Fibroblast of lung (primary cell): ENCODE measurements around the gene ESRRA. TPM values are rescaled to one million over a fixed set of nuclear protein-coding genes. Genes with fewer than 3 reads are reported as not detected.

Experiments used
- DNase-seq, 2 donors: peaks; one replicate each; pipeline versions ENCODE4 v3.0.0 to v3.0.0-alpha.2; 2010; ENCODE audit warnings: low read depth in 2 of 2
- H2AFZ ChIP-seq: 2 replicates; pipeline ENCODE4 v1.5.1; 2012; ENCODE audit warnings: low read length, control low read depth, inconsistent platforms
- H3K27ac ChIP-seq: 2 replicates; pipeline ENCODE4 v1.5.1; 2011; ENCODE audit warnings: low read length, control low read depth; ENCODE audit not compliant: insufficient read depth
- H3K27me3 ChIP-seq: 2 replicates; pipeline ENCODE4 v1.5.1; 2011; ENCODE audit warnings: mild to moderate bottlenecking, low read length; ENCODE audit not compliant: control insufficient read depth, insufficient read depth
- H3K36me3 ChIP-seq: 2 replicates; pipeline ENCODE4 v1.5.1; 2011; ENCODE audit warnings: low read length; ENCODE audit not compliant: control insufficient read depth, insufficient read depth
- H3K4me1 ChIP-seq: 2 replicates; pipeline ENCODE4 v1.5.1; 2011; ENCODE audit warnings: low read length; ENCODE audit not compliant: control insufficient read depth, insufficient read depth; ENCODE audit errors: extremely low read depth
- H3K4me2 ChIP-seq: 2 replicates; pipeline ENCODE4 v1.5.1; 2011; ENCODE audit warnings: low read length, control low read depth; ENCODE audit not compliant: insufficient read depth; ENCODE audit errors: extremely low read depth
- H3K4me3 ChIP-seq, 4 experiments: fragments of 200-600 bp in 1 of 4; sonication (generic) in 1 of 4; replicated peaks in 1 of 4; 2 replicates each; pipeline ENCODE4 v1.5.1; 2011 to 2016; ENCODE audit warnings: low read length in 4 of 4, low read depth in 3 of 4, mild to moderate bottlenecking in 3 of 4, control low read depth in 2 of 4, inconsistent platforms in 1 of 4, mixed read lengths in 1 of 4; ENCODE audit not compliant: insufficient read depth in 1 of 4; ENCODE audit errors: control extremely low read depth in 1 of 4
- H3K79me2 ChIP-seq: 2 replicates; pipeline ENCODE4 v1.5.1; 2012; ENCODE audit warnings: mild to moderate bottlenecking, low read length, inconsistent platforms; ENCODE audit not compliant: control insufficient read depth, insufficient read depth
- H3K9ac ChIP-seq: 2 replicates; pipeline ENCODE4 v1.5.1; 2011; ENCODE audit warnings: mild to moderate bottlenecking, low read length, control low read depth; ENCODE audit not compliant: insufficient read depth
- H3K9me3 ChIP-seq: 2 replicates; pipeline ENCODE4 v1.5.1; 2012; ENCODE audit warnings: low read depth, low read length; ENCODE audit not compliant: control insufficient read depth, insufficient read depth
- H4K20me1 ChIP-seq: 2 replicates; pipeline ENCODE4 v1.5.1; 2011; ENCODE audit warnings: low read length; ENCODE audit not compliant: control insufficient read depth, insufficient read depth; ENCODE audit errors: extremely low read depth
- EZH2 ChIP-seq: IDR thresholded peaks from 2 replicates; pipeline ENCODE4 v1.5.1; 2012; ENCODE audit warnings: low read length, control low read depth, mild to moderate bottlenecking; ENCODE audit errors: missing control alignments
- polyA plus RNA-seq, 2 donors: library from polyadenylated mRNA; depleted of rRNA in 1 of 2; stranded (reverse) in 1 of 2; unstranded in 1 of 2; fragments of >200 nt; gene quantifications; 2 replicates each; pipeline ENCODE4 v1.2.1, GENCODE V29; 2011 to 2012; ENCODE audit warnings: missing spikeins in 1 of 2
- total RNA-seq: library from RNA; depleted of rRNA; stranded (reverse); fragments of >200 nt; gene quantifications from 2 replicates; pipeline ENCODE4 v1.2.1, GENCODE V29; 2014
- TF ChIP-seq, protein P1 (sequence below), 2 donors: IDR thresholded peaks in 1 of 2; conservative IDR thresholded peaks in 1 of 2; 1 replicate in 1 of 2; 2 replicates in 1 of 2; pipeline ENCODE4 v1.5.1; 2011 to 2012; ENCODE audit warnings: low read length in 2 of 2, control low read depth in 1 of 2, inconsistent platforms in 1 of 2, low read depth in 1 of 2, mild to moderate bottlenecking in 1 of 2

ESRRA gene
- total and polyA plus RNA-seq, 2 donors (not counting 1 experiment from before 2014, with no cell fraction given), result 6.7 to 32.5 TPM

DNA sequence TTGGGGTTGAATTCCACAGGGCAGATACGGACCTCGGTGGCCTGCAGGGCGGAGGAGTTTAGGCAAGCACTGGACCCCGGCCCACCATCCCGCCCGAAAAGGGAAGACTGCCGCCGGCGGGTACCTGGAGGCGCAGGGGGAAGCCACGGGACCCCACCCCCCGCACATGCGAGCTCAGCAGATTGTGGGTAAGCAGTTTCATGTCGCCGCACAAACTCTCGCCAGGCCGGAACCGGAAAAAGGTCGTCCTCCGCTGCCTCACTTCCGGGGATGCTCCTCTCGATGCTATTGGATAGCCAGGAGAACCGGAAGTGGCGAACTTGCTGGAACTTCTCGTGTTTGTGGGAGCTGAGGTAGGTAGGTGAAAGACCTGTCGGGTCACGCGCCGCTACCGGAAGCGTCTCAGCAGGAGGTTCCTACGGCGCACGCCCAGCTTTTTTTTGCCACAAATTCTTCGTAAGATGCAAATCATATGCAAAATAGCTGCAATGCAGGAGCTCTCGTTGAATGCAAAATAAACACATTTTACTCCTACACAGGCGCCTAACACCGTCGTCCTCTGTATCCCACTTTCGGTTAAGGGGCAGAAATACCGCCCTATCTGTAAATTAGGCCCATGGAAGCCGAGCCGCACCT lies 12.1 kb downstream of the ESRRA start, which contains the start of gene TRMT112:
Gene TRMT112 (minus strand): TSS at position 235 of the 636 bp plus-strand sequence. CDS start 33 bp downstream, at position 202.
- Histone ChIP-seq H3K4me3 (peak within 1 kb of the TSS; percentile 73 to 97 (median 76)), H3K27ac (peak within 1 kb of the TSS; percentile 97), H4K20me1 (no peaks in the 10 kb centered on the region), H3K36me3 (peaks cover 14% of the 10 kb centered on the region), H3K4me1 (no peaks in the 10 kb centered on the region), H3K4me2 (peak within 1 kb of the TSS; percentile 93), H3K79me2 (peaks cover 13% of the 10 kb centered on the region), H3K27me3 (no peaks in the 10 kb centered on the region), H3K9ac (peak within 1 kb of the TSS; percentile 92), H2AFZ (peak within 1 kb of the TSS; percentile 51), H3K9me3 (no peaks in the 10 kb centered on the region)
- peak; percentile 97 to 99 for DNase-seq
- TF ChIP-seq EZH2, result no peak
- TF ChIP-seq, protein P1, sequence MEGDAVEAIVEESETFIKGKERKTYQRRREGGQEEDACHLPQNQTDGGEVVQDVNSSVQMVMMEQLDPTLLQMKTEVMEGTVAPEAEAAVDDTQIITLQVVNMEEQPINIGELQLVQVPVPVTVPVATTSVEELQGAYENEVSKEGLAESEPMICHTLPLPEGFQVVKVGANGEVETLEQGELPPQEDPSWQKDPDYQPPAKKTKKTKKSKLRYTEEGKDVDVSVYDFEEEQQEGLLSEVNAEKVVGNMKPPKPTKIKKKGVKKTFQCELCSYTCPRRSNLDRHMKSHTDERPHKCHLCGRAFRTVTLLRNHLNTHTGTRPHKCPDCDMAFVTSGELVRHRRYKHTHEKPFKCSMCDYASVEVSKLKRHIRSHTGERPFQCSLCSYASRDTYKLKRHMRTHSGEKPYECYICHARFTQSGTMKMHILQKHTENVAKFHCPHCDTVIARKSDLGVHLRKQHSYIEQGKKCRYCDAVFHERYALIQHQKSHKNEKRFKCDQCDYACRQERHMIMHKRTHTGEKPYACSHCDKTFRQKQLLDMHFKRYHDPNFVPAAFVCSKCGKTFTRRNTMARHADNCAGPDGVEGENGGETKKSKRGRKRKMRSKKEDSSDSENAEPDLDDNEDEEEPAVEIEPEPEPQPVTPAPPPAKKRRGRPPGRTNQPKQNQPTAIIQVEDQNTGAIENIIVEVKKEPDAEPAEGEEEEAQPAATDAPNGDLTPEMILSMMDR (conservative IDR thresholded peaks at IDR 0.05 in 1 of 2, IDR thresholded peaks at IDR 0.05 in 1 of 2; ENCODE audit: low read depth in 1 of 2, low read length in 2 of 2), result no peak

DNA sequence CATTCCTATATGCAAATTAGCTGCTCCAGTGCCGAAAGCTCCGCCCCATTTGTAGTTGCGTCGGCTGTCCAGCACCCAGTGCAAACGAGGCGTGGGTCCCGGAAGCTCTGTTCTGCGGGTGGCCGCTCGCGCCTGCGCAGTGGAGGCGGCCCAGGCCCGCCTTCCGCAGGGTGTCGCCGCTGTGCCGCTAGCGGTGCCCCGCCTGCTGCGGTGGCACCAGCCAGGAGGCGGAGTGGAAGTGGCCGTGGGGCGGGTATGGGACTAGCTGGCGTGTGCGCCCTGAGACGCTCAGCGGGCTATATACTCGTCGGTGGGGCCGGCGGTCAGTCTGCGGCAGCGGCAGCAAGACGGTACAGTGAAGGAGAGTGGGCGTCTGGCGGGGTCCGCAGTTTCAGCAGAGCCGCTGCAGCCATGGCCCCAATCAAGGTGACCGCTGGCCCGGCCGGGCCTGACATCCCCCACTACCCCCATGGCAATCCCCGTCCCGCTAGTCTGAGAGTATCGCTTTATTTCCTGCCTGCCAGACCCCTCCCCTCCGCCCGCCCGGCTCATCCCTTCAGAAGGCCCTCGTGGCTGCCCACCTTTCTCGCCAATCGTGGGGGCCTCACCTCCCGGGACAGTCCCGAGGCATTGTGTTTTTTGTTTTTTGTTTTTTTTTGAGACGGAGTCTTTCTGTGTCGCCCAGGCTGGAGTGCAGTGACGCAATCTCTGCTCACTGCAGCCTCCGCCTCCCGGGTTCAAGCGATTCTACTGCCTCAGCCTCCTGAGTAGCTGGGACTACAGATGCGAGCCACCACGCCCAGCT lies 12.8 kb downstream of the ESRRA start, which contains the start of gene PRDX5:
Gene PRDX5 (plus strand): TSS at position 161 of the 805 bp plus-strand sequence. CDS start 95 bp downstream, at position 256.
- peak within 1 kb of the TSS; percentile 73 to 97 (median 76) for H3K4me3 ChIP-seq
- no peaks in the 10 kb centered on the region for H4K20me1 ChIP-seq
- H3K9ac ChIP-seq, result peak within 1 kb of the TSS; percentile 92
- H3K9me3 ChIP-seq, result no peaks in the 10 kb centered on the region
- peaks cover 13% of the 10 kb centered on the region for H3K79me2 ChIP-seq
- no peaks in the 10 kb centered on the region for H3K4me1 ChIP-seq
- H3K4me2 ChIP-seq, result peak within 1 kb of the TSS; percentile 93
- H3K27ac ChIP-seq, result peak within 1 kb of the TSS; percentile 97
- H3K36me3 ChIP-seq, result peaks cover 14% of the 10 kb centered on the region
- no peak for TF ChIP-seq EZH2
- TF ChIP-seq, protein P1 (conservative IDR thresholded peaks at IDR 0.05 in 1 of 2, IDR thresholded peaks at IDR 0.05 in 1 of 2; ENCODE audit: low read depth in 1 of 2, low read length in 2 of 2), result no peak
- H3K27me3 ChIP-seq, result no peaks in the 10 kb centered on the region
- DNase-seq, result peak; percentile 92 to 96
- peak within 1 kb of the TSS; percentile 51 for H2AFZ ChIP-seq
